Uterus (tissue), 2 donors: ENCODE measurements around the gene MSX2.

Source experiments
- POLR2A ChIP-seq, 2 donors: fragments of 450-650 bp; IDR thresholded peaks; one replicate each; pipeline ENCODE4 v1.6.1; 2016; ENCODE audit warnings: antibody characterized with exemption in 2 of 2, mild to moderate bottlenecking in 1 of 2, moderate library complexity in 1 of 2
- TF ChIP-seq, protein P1 (sequence below), 4 experiments: fragments of 200-600 bp in 2 of 4; fragments of 450-650 bp in 2 of 4; sonication (generic) in 2 of 4; IDR thresholded peaks; one replicate each; pipeline ENCODE4 v1.5.1; 2016 to 2019; ENCODE audit warnings: antibody characterized with exemption in 4 of 4, mild to moderate bottlenecking in 2 of 4, moderate library complexity in 1 of 4

DNA sequence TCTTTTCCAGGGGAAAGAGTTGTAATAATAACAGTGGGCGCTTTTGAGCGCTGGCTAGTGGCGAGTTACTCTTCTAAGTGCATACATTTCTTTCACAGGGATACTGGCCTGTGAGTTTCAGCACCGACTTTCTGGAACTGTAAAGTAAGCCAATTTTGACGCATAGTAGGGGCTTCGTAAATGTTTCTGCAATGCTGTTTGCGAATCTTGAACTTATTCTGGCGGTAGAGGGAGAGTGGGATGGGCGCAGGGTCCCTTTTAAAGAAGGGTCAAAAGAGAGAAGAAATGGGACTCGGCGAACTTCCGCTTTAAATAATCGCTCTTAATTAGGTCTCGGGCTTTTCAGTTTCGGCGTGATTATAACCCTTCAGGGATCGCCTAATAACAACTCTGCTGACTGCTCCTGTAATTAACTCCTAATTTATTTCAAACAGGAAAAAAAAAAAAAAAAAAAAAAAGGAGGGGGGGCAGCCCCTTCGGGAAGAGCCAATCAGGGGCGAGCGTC, 351 bp upstream of the MSX2 start:
- TF ChIP-seq, protein P1, sequence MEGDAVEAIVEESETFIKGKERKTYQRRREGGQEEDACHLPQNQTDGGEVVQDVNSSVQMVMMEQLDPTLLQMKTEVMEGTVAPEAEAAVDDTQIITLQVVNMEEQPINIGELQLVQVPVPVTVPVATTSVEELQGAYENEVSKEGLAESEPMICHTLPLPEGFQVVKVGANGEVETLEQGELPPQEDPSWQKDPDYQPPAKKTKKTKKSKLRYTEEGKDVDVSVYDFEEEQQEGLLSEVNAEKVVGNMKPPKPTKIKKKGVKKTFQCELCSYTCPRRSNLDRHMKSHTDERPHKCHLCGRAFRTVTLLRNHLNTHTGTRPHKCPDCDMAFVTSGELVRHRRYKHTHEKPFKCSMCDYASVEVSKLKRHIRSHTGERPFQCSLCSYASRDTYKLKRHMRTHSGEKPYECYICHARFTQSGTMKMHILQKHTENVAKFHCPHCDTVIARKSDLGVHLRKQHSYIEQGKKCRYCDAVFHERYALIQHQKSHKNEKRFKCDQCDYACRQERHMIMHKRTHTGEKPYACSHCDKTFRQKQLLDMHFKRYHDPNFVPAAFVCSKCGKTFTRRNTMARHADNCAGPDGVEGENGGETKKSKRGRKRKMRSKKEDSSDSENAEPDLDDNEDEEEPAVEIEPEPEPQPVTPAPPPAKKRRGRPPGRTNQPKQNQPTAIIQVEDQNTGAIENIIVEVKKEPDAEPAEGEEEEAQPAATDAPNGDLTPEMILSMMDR (IDR thresholded peaks at IDR 0.05): no peak
- no peak for TF ChIP-seq POLR2A (IDR thresholded peaks at IDR 0.05)
